Activated naive CD4-positive, alpha-beta T cell treated with anti-CD3 and anti-CD28 coated beads for 36 hours (primary cell): ENCODE data around the gene RPS15. TPM values are rescaled to one million over a fixed set of nuclear protein-coding genes. Genes with fewer than 3 reads are reported as not detected.
A peak's percentile ranks its signal among the peaks of the same experiment; 100 is the strongest.
"Not testable (repeated sequence)": the region's sequence is repeated elsewhere in the genome, so short reads cannot be mapped to it uniquely, and the experiment has no call there.

Source experiments
- CTCF ChIA-PET: fragments of 350-600 bp; sonication (Branson Sonifier 250); formaldehyde crosslinking; loops from one replicate; lab custom pipeline; 2021; ENCODE audit warnings: antibody characterized with exemption; lab: Charles Lee
- DNase-seq: peaks from one replicate; pipeline ENCODE4 v3.0.0-alpha.2; 2020
- H3K27ac Mint-ChIP-seq: one replicate; pipeline ENCODE4 v1.8.0; 2021; ENCODE audit warnings: mild to moderate bottlenecking, mixed read lengths
- H3K27me3 Mint-ChIP-seq: one replicate; pipeline ENCODE4 v1.8.0; 2021; ENCODE audit warnings: low read depth, mixed read lengths
- H3K36me3 Mint-ChIP-seq: one replicate; pipeline ENCODE4 v1.8.0; 2021; ENCODE audit warnings: low read depth, mixed read lengths
- H3K4me1 Mint-ChIP-seq: one replicate; pipeline ENCODE4 v1.8.0; 2021; ENCODE audit warnings: low read depth, mixed read lengths
- H3K4me3 Mint-ChIP-seq: one replicate; pipeline ENCODE4 v1.8.0; 2021; ENCODE audit warnings: mild to moderate bottlenecking, moderate library complexity, mixed read lengths
- H3K9me3 Mint-ChIP-seq: one replicate; pipeline ENCODE4 v1.8.0; 2021; ENCODE audit warnings: mixed read lengths
- intact Hi-C: fragments of 100-400 bp; cut with micrococcal nuclease; formaldehyde crosslinking; loops from one replicate; pipeline ENCODE4 v1.15.1; 2023
- total RNA-seq, 2 experiments: library from RNA; stranded (reverse); gene quantifications; one replicate each; pipeline ENCODE4 v1.2.3, GENCODE V29; 2021

The RPS15 gene
- total RNA-seq, 2 experiments from 2014 or later = 1,902 to 1,906 TPM

GRCh38 chr19:1434577-1435060, 3.6 kb upstream of the RPS15 start:
- CTCF ChIA-PET = no interaction called here
- no peaks in the 10 kb centered on the region for H3K9me3 Mint-ChIP-seq

GRCh38 chr19:1435378-1435989, 2.7 kb upstream of the RPS15 start:
- Mint-ChIP-seq H3K36me3 (peaks cover 32% of the 10 kb centered on the region), H3K27me3 (no peaks in the 10 kb centered on the region), H3K27ac (no peak overlapping the region), H3K4me3 (no peak overlapping the region), H3K9me3 (no peaks in the 10 kb centered on the region), H3K4me1 (peaks cover 24% of the 10 kb centered on the region)
- no peak for DNase-seq
- intact Hi-C loops = loop anchor here (5.0 kb wide), 1 partner anchor 42 kb away; the partner anchor contains the start of gene C19orf25
- CTCF ChIA-PET = no interaction called here

More at GRCh38 chr19:1434577-1435060, 3.6 kb upstream of the RPS15 start:
- Mint-ChIP-seq H3K4me3 (no peak overlapping the region), H3K36me3 (peaks cover 26% of the 10 kb centered on the region), H3K27ac (no peak overlapping the region), H3K27me3 (no peaks in the 10 kb centered on the region), H3K4me1 (peaks cover 15% of the 10 kb centered on the region)
- no peak for DNase-seq
- intact Hi-C loops = loop anchor here (5.0 kb wide), 1 partner anchor 43 kb away; the partner anchor contains the start of gene C19orf25

GRCh38 chr19:1437609-1438008, 587 bp upstream of the RPS15 start:
- Mint-ChIP-seq H3K27me3 (no peaks in the 10 kb centered on the region), H3K4me3 (peak overlapping the region; percentile 98), H3K9me3 (no peaks in the 10 kb centered on the region), H3K4me1 (peaks cover 40% of the 10 kb centered on the region), H3K27ac (no peak overlapping the region), H3K36me3 (peaks cover 45% of the 10 kb centered on the region)
- CTCF ChIA-PET = interaction anchor here (1.0 to 1.2 kb wide), 2 partner anchors 16 to 35 kb away, joined by 3 to 4 read pairs; no protein-coding TSS in a partner anchor
- no peak for DNase-seq
- intact Hi-C loops = loop anchor here (1.0 to 5.0 kb wide), 5 partner anchors 30 to 162 kb away; partner anchors contain the start of genes ADAMTSL5, C19orf25, DAZAP1 and FAM174C

GRCh38 chr19:1438933-1439354, 748 bp downstream of the RPS15 start:
- no peak for DNase-seq
- Mint-ChIP-seq H3K36me3 (peaks cover 44% of the 10 kb centered on the region), H3K4me3 (peak overlapping the region; percentile 98), H3K9me3 (no peaks in the 10 kb centered on the region), H3K27me3 (no peaks in the 10 kb centered on the region), H3K27ac (peak overlapping the region; percentile 99), H3K4me1 (peaks cover 40% of the 10 kb centered on the region)
- intact Hi-C loops = loop anchor here (1.0 to 5.0 kb wide), 5 partner anchors 32 to 164 kb away; partner anchors contain the start of genes ADAMTSL5, C19orf25, DAZAP1 and FAM174C
- CTCF ChIA-PET = interaction anchor here (0.5 to 0.7 kb wide), 2 partner anchors 154 to 724 kb away, joined by 3 to 4 read pairs; partner anchors contain the start of gene MBD3

- CTCF ChIA-PET = interaction anchor here (0.5 kb wide), 1 partner anchor 724 kb away, joined by 4 read pairs; no protein-coding TSS in a partner anchor
- intact Hi-C loops = loop anchor here (2.0 to 5.0 kb wide), 2 partner anchors 38 to 57 kb away; partner anchors contain the start of genes C19orf25 and NDUFS7
- not testable (repeated sequence) for H3K27me3 Mint-ChIP-seq, DNase-seq, H3K9me3 Mint-ChIP-seq
- peaks cover 44% of the 10 kb centered on the region for H3K36me3 Mint-ChIP-seq
- H3K4me1 Mint-ChIP-seq = peaks cover 42% of the 10 kb centered on the region
- peak overlapping the region; percentile 99 for H3K27ac Mint-ChIP-seq
- peak overlapping the region; percentile 98 for H3K4me3 Mint-ChIP-seq
Measured at GRCh38 chr19:1439525-1440417, 1.6 kb downstream of the RPS15 start.

- intact Hi-C loops = no loop called here
- H3K27ac Mint-ChIP-seq = peak overlapping the region; percentile 68
- CTCF ChIA-PET = interaction anchor here (0.6 to 0.8 kb wide), 2 partner anchors 27 to 693 kb away, joined by 3 read pairs; no protein-coding TSS in a partner anchor
- H3K4me3 Mint-ChIP-seq = peak overlapping the region; percentile 98
- H3K27me3 Mint-ChIP-seq = peaks cover 2% of the 10 kb centered on the region
- no peak for DNase-seq
- peaks cover 46% of the 10 kb centered on the region for H3K4me1 Mint-ChIP-seq
- peaks cover 42% of the 10 kb centered on the region for H3K36me3 Mint-ChIP-seq
- H3K9me3 Mint-ChIP-seq = no peaks in the 10 kb centered on the region
Measured at GRCh38 chr19:1440418-1440801, 2.2 kb downstream of the RPS15 start.

GRCh38 chr19:1441022-1441426, 2.8 kb downstream of the RPS15 start:
- Mint-ChIP-seq H3K4me1 (peaks cover 48% of the 10 kb centered on the region), H3K4me3 (peak overlapping the region; percentile 98), H3K9me3 (no peaks in the 10 kb centered on the region), H3K27me3 (peaks cover 3% of the 10 kb centered on the region), H3K27ac (no peak overlapping the region), H3K36me3 (peaks cover 41% of the 10 kb centered on the region)
- intact Hi-C loops = no loop called here
- no peak for DNase-seq
- CTCF ChIA-PET = interaction anchor here (0.6 to 0.8 kb wide), 2 partner anchors 28 to 692 kb away, joined by 3 read pairs; no protein-coding TSS in a partner anchor

GRCh38 chr19:1441677-1442438, 3.7 kb downstream of the RPS15 start:
- Mint-ChIP-seq H3K27me3 (peaks cover 6% of the 10 kb centered on the region), H3K36me3 (peaks cover 41% of the 10 kb centered on the region), H3K27ac (peak overlapping the region; percentile 59), H3K9me3 (no peaks in the 10 kb centered on the region), H3K4me1 (peaks cover 46% of the 10 kb centered on the region), H3K4me3 (peak overlapping the region; percentile 30)
- DNase-seq = no peak
- CTCF ChIA-PET = no interaction called here
- intact Hi-C loops = no loop called here

GRCh38 chr19:1445185-1445931, 7.2 kb downstream of the RPS15 start:
- H3K27ac Mint-ChIP-seq = no peak overlapping the region
- H3K27me3 Mint-ChIP-seq = peaks cover 29% of the 10 kb centered on the region

GRCh38 chr19:1445932-1446712, 7.9 kb downstream of the RPS15 start:
- H3K27ac Mint-ChIP-seq = no peak overlapping the region
- CTCF ChIA-PET = interaction anchor here (1.0 to 1.8 kb wide), 4 partner anchors 9 to 56 kb away, joined by 3 to 11 read pairs (median 4); no protein-coding TSS in a partner anchor
- H3K4me1 Mint-ChIP-seq = peaks cover 20% of the 10 kb centered on the region
- intact Hi-C loops = loop anchor here (2.0 kb wide), 1 partner anchor 169 kb away; no protein-coding TSS in a partner anchor
- DNase-seq = no peak
- H3K36me3 Mint-ChIP-seq = peaks cover 15% of the 10 kb centered on the region
- no peak overlapping the region for H3K4me3 Mint-ChIP-seq
- H3K27me3 Mint-ChIP-seq = peaks cover 36% of the 10 kb centered on the region
- no peaks in the 10 kb centered on the region for H3K9me3 Mint-ChIP-seq

More at GRCh38 chr19:1445185-1445931, 7.2 kb downstream of the RPS15 start:
- Mint-ChIP-seq H3K4me3 (peak overlapping the region; percentile 62), H3K4me1 (peaks cover 28% of the 10 kb centered on the region), H3K36me3 (peaks cover 22% of the 10 kb centered on the region), H3K9me3 (no peaks in the 10 kb centered on the region)
- intact Hi-C loops = loop anchor here (2.0 kb wide), 1 partner anchor 169 kb away; no protein-coding TSS in a partner anchor
- peak; percentile 79 for DNase-seq
- CTCF ChIA-PET = interaction anchor here (1.0 to 1.8 kb wide), 4 partner anchors 9 to 56 kb away, joined by 3 to 11 read pairs (median 4); no protein-coding TSS in a partner anchor
